Muscle of back (tissue), 11 donors: ENCODE results near the gene RNF212. TPM values are rescaled to one million over a fixed set of nuclear protein-coding genes. Genes with fewer than 3 reads are reported as not detected.
"Not testable (repeated sequence)": the region's sequence is repeated elsewhere in the genome, so short reads cannot be mapped to it uniquely, and the experiment has no call there.

Experiments used
- DNase-seq, 3 donors: peaks; one replicate each; pipeline versions ENCODE4 v3.0.0 to v3.0.0-alpha.2; 2013
- polyA plus RNA-seq, 10 donors: library from polyadenylated mRNA; unstranded; fragments of 120-200 nt; gene quantifications; one replicate each; pipeline ENCODE4 v1.2.1, GENCODE V29; 2013; ENCODE audit not compliant: insufficient read length in 10 of 10

RNF212 gene
- polyA plus RNA-seq, 10 donors: 2.9 to 6.2 (median 3.6) TPM

GRCh38 chr4:1065732-1066131 lies 47.6 kb downstream of the RNF212 start:
- DNase-seq: no peak

- no peak for DNase-seq
Measured at GRCh38 chr4:1062419-1062818, 50.9 kb downstream of the RNF212 start.

- DNase-seq: no peak
Measured at GRCh38 chr4:1061760-1062159, 51.6 kb downstream of the RNF212 start.

GRCh38 chr4:1061056-1061700 lies 52.2 kb downstream of the RNF212 start:
- peak in 1 of 3 donors; percentile 32 for DNase-seq

- no peak for DNase-seq
Measured at GRCh38 chr4:1060621-1061020, 52.7 kb downstream of the RNF212 start.

GRCh38 chr4:1060121-1060520 lies 53.2 kb downstream of the RNF212 start:
- DNase-seq: no peak

- no peak for DNase-seq
Measured at GRCh38 chr4:1058997-1059665, 54.2 kb downstream of the RNF212 start.

GRCh38 chr4:1058198-1058996 lies 55.0 kb downstream of the RNF212 start:
- DNase-seq: no peak

- no peak for DNase-seq
Measured at GRCh38 chr4:1057403-1057745, 56.0 kb downstream of the RNF212 start.

- DNase-seq: no peak
Measured at GRCh38 chr4:1056671-1057402, 56.5 kb downstream of the RNF212 start.

- peak in 2 of 3 donors; percentile 21 to 73 for DNase-seq
Measured at GRCh38 chr4:1055721-1056590, 57.4 kb downstream of the RNF212 start.

GRCh38 chr4:1055243-1055701 lies 58.1 kb downstream of the RNF212 start:
- DNase-seq: not testable (repeated sequence)

GRCh38 chr4:1054696-1055242 lies 58.6 kb downstream of the RNF212 start:
- DNase-seq: not testable (repeated sequence)

GRCh38 chr4:1053891-1054290 lies 59.5 kb downstream of the RNF212 start:
- not testable (repeated sequence) for DNase-seq

GRCh38 chr4:1053080-1053661 lies 60.2 kb downstream of the RNF212 start:
- peak; percentile 69 to 90 (median 79) for DNase-seq

- no peak for DNase-seq
Measured at GRCh38 chr4:1052231-1052671, 61.1 kb downstream of the RNF212 start.

- DNase-seq: no peak
Measured at GRCh38 chr4:1051472-1051871, 61.9 kb downstream of the RNF212 start.

GRCh38 chr4:1050486-1051213 lies 62.7 kb downstream of the RNF212 start:
- DNase-seq: no peak

GRCh38 chr4:1049591-1049905 lies 63.8 kb downstream of the RNF212 start:
- no peak for DNase-seq
